Measurements from ENCODE around the gene CHIT1.

Gene CHIT1

GRCh38 chr1:203219171-203219570 is 10.3 kb downstream of the CHIT1 start:
- in situ Hi-C loops (cut with MboI; ENCODE audit: low sequenced_read_pairs): loop anchor here (10.0 kb wide), 1 partner anchor 174 kb away; no protein-coding TSS in a partner anchor

GRCh38 chr1:203217668-203218067 is 11.8 kb downstream of the CHIT1 start:
- in situ Hi-C loops (cut with MboI; ENCODE audit: low sequenced_read_pairs): loop anchor here (10.0 kb wide), 1 partner anchor 173 kb away; no protein-coding TSS in a partner anchor

GRCh38 chr1:203217139-203217655 is 12.3 kb downstream of the CHIT1 start:
- in situ Hi-C loops (cut with MboI; ENCODE audit: low sequenced_read_pairs): loop anchor here (10.0 kb wide), 1 partner anchor 172 kb away; no protein-coding TSS in a partner anchor

- in situ Hi-C loops (cut with MboI; ENCODE audit: low sequenced_read_pairs): loop anchor here (10.0 kb wide), 1 partner anchor 172 kb away; no protein-coding TSS in a partner anchor
These were observed 13.0 kb downstream of the CHIT1 start for GRCh38 chr1:203216274-203217138.

- in situ Hi-C loops (cut with MboI; ENCODE audit: low sequenced_read_pairs): loop anchor here (10.0 kb wide), 1 partner anchor 171 kb away; no protein-coding TSS in a partner anchor
These were observed 13.9 kb downstream of the CHIT1 start for GRCh38 chr1:203215573-203215972.

DNA sequence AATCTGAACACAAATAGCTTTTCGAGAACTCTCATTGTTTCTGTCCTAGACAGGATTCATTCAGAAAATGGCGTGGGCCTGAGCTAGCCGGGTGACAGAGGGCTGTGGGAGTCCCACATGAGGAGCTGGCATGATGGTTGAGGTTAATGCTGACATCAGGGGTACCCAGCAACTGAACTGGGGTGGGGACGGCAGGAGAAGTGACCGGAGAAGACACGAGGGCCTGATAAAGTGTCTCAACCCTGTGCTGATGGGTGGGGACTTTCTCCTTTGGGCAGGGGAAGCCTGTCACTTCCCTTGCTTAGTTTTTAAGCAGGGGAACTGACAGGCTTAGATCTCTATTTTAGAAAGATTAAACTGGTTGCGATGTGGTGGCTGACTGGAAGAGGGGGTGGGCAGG is 14.6 kb downstream of the CHIT1 start:
- in situ Hi-C loops (cut with MboI; ENCODE audit: low sequenced_read_pairs): loop anchor here (10.0 kb wide), 1 partner anchor 170 kb away; no protein-coding TSS in a partner anchor

DNA sequence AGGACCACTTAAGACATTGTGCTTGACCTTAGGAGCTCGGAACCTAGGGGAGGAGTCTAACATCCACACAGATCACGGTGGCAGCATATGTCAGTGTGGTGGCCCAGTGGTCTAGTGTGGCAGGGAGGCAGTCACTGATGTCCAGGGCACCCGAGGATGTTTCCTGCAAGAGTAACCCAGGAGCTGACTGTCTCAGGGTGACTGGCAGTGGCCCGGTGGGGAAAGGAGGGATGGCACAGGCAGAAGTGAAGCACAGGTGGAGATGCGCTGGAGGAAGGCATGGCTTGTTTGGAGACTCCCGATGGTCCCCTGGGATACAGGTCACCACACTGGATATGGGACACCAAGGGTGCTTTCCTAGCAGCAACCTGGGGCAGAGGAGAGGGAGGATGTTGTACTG is 16.3 kb downstream of the CHIT1 start:
- in situ Hi-C loops (cut with MboI; ENCODE audit: low sequenced_read_pairs): loop anchor here (10.0 kb wide), 1 partner anchor 168 kb away; no protein-coding TSS in a partner anchor

DNA sequence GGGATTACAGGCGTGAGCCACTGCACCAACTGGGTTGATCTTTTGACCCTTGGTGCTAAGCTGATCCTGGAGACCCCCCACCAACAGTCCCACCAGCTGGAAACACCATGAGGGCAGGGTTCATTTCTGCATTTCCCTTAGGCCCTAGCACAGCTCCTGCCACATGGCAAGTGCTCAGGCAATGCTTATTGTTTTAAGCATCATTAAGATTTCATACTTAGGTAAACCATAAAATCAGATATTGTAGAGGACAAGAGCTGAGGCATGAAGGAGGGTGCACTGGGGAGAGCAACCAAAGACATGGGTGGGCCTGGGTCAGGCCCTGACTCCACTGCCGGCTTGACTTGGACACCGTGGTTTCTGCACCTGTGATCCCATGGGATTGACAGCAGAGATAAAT is 17.7 kb downstream of the CHIT1 start:
- in situ Hi-C loops (cut with MboI; ENCODE audit: low sequenced_read_pairs): loop anchor here (10.0 kb wide), 1 partner anchor 167 kb away; no protein-coding TSS in a partner anchor

- in situ Hi-C loops (cut with MboI; ENCODE audit: low sequenced_read_pairs): loop anchor here (10.0 kb wide), 1 partner anchor 166 kb away; no protein-coding TSS in a partner anchor
These were observed 18.5 kb downstream of the CHIT1 start for GRCh38 chr1:203210988-203211387.

DNA sequence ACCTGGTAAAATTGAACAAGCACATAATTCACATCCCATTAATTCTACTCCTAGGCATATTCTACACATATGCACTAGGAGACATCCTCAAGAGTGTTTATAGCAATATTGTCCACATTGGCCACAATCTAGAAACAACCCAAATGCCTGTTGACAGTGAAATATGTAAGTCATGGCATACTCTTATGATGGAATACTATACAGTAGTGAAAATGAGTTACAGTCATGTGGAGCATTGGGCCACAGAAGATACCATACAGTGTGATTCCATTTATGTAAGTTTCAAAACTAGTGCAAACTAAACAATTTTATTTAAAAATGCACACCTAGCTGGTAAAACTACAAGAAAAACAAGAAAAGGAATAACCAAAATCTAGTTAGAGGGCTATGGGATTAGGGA is 19.1 kb downstream of the CHIT1 start:
- in situ Hi-C loops (cut with MboI; ENCODE audit: low sequenced_read_pairs): loop anchor here (10.0 kb wide), 1 partner anchor 166 kb away; no protein-coding TSS in a partner anchor

DNA sequence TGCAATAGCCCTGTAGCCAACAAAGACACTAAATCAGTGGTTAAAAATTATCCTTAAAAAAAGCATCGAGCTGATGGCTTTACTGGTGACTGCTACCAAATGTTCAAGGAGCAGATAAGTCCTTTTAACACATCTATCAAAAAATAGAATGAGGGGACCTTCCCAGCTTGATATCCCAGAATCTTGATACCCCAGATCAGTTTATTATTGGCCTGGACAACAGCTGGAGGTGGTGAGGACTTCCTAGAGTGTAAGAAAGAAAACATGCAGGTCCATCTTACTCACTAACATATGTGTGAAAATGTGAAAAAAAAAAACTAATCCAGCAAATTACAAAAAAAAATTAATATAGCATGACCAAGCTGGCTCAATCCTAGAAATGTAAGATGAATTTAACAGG is 21.3 kb downstream of the CHIT1 start:
- in situ Hi-C loops (cut with MboI; ENCODE audit: low sequenced_read_pairs): no loop called here

DNA sequence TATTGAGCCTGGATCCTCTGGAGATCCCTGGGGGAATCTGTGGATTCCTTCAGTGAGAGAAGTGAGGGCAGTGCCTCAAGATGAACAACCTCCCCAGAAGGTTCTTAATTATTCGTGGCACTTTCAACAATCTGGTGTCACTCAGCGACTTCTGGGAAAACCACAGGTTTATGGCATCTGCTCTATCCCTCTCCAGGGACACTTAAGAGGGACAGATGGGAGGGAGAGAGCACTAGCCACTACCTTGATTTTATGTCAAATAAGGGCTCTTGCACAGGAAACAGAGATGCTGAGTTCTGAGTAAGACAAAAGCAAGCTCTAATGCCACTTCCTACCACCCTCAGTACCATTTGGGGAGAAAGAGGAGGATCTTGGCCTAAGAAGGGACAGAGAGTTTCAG is 21.7 kb downstream of the CHIT1 start:
- in situ Hi-C loops (cut with MboI; ENCODE audit: low sequenced_read_pairs): no loop called here

- in situ Hi-C loops (cut with MboI; ENCODE audit: low sequenced_read_pairs): no loop called here
These were observed 23.3 kb downstream of the CHIT1 start for GRCh38 chr1:203206129-203206687.

- in situ Hi-C loops (cut with MboI; ENCODE audit: low sequenced_read_pairs): no loop called here
These were observed 24.7 kb downstream of the CHIT1 start for GRCh38 chr1:203204756-203205155.

DNA sequence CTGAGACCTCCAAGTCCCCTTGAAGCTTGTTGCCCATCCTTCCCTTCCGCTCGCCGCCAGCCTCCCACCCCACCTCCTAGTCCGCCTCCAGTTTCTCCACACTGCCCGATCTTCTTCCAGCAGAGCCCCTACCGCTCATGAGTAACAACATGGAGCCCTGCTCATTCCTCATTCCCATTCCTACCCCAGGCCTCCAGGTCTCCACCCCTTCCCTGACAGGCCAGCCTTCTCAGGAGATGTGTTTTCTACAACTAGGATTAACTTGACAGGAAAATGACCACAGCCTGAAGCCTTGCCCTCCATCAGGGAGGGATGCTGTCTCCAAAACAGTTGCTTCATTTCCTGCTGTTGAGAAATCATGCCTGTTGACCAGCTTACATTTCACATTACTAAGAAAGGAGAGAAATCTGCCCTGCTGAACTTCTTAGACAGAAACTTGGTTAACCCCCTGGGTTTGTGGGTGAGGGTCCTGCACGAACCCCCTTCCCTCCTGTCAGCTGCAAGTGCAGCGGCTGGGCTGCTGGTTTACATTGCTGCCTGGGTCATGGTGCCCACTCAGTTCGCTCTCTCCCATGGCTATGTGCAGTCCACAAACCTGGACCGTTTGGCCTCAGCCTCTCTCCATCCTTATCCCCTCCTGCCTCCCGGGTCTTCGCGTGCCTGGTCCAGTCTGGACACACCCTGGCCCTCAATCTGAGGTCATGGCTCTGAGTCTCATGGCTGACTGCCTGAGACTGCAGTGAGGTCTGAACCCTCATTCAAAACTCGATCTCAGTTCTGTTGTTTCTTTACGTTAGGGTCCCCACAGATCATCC is 26.8 kb downstream of the CHIT1 start:
- in situ Hi-C loops (cut with MboI; ENCODE audit: low sequenced_read_pairs): no loop called here

- in situ Hi-C loops (cut with MboI; ENCODE audit: low sequenced_read_pairs): no loop called here
These were observed 27.8 kb downstream of the CHIT1 start for GRCh38 chr1:203201516-203202205.

- in situ Hi-C loops (cut with MboI; ENCODE audit: low sequenced_read_pairs): no loop called here
These were observed 28.6 kb downstream of the CHIT1 start for GRCh38 chr1:203200916-203201315.

GRCh38 chr1:203199816-203200571 is 29.5 kb downstream of the CHIT1 start:
- in situ Hi-C loops (cut with MboI; ENCODE audit: low sequenced_read_pairs): no loop called here

DNA sequence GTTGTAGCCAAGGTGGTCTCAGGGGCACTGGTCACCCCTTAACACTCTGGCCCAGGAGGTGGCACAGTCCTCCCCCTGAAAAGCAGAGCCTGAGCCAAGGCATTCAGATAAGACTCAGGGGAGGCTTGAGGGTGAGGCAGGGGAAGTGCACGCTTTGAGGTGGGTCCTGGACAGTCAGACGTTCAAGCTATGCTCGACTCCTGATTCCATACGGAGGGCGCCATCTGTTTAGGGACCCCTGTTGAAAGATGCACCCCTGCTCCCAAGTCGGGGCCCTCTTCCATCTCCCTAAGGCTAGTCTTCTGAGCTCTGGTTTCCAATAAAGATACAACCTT is 30.0 kb downstream of the CHIT1 start:
- in situ Hi-C loops (cut with MboI; ENCODE audit: low sequenced_read_pairs): no loop called here
